ENCODE measurements around the gene NECTIN4. TPM values are rescaled to one million over a fixed set of nuclear protein-coding genes. Genes with fewer than 3 reads are reported as not detected.

NECTIN4 gene
- total RNA-seq, result 81.0 and 91.3 TPM in 2 replicates

DNA sequence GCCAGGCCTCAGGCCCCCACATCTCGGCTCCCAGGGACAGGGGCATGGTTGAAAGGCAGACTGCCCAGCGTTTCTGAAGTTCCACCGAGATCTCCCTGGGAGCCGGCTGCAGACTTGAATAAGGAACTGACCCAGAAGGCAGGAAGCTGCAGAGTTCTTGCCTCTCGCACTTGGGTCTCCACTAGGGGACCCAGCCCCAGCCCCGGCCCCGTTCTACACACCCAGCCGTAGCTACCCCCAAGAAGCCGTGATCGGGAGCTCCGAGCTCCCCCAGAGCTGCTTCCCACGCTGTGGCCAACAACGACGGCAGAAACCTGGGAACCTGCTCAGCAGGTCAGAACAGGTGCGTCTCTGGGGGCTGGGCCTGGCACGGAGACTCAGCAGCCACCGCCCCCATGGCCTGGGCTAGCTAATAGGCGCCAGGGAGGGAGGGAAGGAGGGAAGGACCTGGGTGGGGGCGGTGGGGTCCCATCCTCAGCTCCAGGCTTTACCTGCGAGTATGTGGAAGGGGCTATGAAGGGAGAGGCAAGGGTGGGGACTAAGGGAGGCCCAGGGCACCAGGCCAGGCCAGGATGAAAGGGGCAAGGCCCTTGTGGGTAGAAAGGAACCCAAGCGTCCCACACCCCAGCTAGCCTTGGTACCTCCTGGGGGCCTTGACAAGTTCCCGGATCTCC is at the start of gene NECTIN4:
NECTIN4 (minus strand) TSS at position 308 of the 674 bp plus-strand sequence; CDS start at position 46, 262 bp downstream.

DNA sequence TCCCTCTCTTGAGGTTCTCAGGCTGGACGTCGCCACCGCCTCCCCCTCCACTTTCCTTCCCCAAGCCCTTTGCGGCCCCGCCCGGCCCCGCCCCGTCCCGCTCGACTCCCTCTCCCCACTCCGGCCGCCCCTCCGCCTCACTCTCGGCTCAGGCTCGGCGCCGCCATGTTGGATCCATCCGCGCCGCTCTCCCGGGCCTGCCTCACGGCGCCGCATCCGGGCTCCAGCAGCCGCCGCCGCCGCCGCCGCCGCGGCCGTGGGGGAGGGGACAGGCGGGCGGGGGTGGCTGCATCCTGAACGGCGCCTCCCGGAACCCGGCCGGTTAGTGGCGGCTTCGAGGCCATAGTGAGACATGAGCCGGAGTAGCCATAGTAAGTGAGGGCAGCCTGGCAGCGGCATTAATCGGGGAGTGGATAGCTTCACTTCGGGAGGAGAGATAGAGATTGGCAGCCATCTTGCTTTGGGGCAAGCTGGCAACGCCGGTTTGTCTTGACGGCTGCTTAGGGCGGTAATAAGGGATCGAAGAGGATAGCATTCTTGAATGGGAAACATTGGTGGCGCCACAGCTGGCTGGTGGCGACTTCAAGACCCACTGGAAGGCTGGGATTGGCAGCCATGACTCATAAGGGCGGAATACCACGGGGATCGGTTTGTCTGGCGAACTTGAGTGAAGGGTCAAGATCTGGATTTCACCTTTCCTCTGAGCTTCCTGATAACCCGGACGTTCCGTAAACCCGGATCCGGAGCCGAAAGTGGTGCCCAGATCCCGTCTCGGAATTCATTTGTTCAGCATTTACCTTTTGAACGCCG is 43.3 kb upstream of the NECTIN4 start, which contains the start of gene DEDD:
DEDD (minus strand) TSS at position 258 of the 810 bp plus-strand sequence. CDS start 8,205 bp downstream, outside the sequence.

DNA sequence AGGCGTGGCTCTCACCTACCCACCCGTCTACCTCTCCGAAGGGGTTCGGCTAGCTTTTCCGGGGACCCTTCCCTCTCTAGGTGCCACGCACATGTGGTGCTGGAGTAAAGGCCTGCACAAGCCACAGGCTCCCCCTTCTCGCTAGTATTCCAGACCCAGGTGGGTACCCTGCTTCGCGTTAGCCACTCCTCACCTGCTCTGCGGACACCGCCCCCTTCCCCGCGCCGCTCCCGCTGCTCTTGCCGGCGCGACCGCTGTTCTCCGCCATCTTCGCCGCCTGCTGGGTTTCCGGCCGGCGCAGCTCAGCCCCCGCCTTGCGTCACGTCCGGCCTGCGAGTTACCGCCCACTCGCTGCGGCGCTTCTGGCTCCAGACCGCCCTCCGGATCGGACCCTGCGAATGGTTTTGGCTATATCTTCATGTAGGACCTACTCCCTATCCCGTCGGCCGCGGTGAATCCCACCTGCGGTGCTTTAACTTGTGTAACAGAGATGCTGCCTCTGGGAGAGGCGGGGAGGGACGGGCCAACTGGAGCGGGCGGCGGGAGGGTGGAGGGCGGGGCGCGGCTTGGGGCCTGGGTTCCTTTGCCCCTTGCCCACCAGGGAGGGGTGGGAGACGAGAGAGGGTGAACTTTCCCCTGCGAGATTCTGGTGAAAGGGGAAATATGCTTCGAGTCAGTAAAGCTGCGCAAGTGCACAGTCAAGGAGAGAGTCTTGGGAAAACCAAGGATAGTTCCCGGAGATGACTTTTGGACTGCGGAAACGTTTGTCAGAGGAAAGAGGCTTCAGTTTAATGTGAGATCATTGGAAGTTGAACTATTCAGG is 28.6 kb upstream of the NECTIN4 start, which contains the start of the genes NIT1 and PFDN2:
NIT1 (plus strand) TSS at position 347 of the 823 bp plus-strand sequence; CDS start at position 419, 72 bp downstream.
PFDN2 (minus strand) TSS at position 279 of the 823 bp plus-strand sequence; CDS start at position 268, 11 bp downstream.

DNA sequence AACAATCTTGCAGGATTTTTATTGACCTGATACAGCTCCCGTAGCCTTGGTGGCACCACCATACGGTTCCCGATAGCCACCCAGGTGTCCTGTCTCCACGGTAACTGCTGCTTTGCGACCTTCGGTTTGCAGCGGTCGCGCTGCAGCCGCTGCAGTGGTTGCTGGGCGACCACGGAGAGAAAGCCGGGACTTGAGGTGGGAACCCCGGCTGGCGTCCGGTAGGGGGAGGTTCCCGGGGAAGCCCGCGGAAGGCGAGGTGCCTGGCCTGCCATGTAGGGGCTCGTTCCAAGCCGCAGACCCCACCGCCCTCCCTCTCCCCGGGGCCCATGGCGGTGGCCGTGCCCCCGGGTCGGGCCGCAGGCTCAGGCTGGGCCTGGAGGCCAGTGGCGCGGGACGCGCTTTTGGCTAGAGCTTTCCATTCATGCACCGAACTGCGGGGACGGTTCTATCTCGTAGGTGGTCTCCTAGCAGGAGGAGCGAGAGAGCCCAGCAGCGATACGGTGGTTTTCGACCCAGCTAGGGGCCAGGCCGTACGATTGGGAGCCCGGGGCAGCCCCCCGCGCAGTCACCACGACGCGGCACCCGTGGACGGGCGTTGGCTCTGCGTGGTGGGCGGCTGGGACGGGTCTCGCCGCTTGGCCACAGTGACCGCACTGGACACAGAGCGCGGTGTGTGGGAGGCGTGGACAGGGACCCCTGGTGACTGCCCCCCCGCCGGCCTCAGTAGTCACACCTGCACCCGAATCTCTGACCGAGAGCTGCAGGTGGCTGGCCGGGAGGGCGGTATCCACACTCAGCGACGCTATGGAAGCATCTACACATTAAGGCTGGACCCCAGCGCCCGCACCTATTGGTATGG is 9.1 kb upstream of the NECTIN4 start, which contains the start of gene KLHDC9:
KLHDC9 (plus strand) TSS at position 152 of the 859 bp plus-strand sequence; CDS start at position 327, 175 bp downstream.

DNA sequence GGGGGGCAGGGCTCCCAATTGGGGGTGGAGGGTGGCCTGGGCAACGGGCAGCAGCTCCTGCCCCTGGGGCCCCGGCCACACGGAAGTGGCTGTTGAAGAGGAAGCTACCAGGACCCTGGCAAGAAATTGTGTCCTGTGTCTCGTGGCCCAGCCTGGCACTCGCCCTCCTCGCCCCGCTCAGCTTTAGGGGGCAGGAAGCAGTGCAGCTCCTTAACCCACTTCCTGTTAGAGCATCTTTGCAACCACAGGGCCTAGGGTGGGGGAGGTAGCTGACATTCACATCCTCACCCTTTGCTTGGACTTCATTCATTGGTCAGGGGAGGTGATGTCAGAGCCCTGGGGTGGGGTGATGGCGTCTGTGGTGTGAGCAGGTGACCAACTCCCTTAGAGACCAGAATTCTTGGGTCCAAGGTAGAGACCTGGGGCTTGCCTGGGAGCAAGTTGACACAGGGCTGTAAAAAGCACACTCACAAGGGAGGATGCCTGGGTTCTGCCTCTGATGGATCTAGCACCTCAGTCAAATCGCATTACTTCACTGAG is 19.6 kb downstream of the NECTIN4 start, which contains the start of gene ARHGAP30:
ARHGAP30 (minus strand) TSS at position 161 of the 540 bp plus-strand sequence. CDS start 267 bp downstream, outside the sequence.

DNA sequence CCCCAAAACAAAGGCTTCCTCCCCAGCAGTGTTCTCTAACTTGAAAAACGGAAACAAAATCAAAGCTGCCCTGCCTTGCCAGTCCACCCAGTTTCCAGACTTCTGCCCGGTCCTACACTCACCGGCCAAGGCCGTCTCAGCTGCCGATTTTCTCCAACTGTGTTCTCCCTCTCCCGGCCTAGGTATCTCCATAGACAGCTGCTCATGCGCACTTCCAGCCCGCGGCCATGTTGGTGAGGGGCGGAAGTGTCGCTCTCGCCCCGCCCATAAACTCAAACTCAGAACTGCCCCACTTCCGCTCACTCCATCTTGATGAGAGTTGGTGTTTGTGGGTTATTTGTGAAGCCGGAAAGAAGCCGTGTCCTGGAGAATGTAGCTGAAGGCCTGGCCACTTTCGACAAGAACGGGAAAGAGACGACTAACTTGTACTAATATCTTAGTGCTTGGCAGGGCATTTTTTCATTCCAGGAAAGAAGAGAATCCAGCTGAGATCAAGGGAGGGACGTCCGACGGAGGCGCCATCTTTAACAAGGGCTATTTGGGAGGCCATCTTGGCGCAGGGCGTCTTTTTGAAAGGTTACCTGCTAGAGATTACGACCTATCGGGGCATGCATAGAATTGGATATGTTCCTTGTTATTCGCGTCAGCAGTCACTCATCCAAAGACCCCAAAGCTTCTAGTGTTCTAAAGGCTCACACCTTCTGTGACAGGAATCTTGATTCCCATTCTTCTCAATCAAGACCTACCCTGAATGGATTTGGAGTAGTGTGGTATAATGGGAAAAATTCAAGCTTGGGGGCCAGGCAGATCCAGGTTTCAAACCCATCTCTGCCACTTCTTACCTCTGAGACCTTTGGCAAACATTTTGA is 43.4 kb downstream of the NECTIN4 start, which contains the start of gene USF1:
USF1 (minus strand) TSS at position 242 of the 869 bp plus-strand sequence. CDS start 2,702 bp downstream, outside the sequence.

DNA sequence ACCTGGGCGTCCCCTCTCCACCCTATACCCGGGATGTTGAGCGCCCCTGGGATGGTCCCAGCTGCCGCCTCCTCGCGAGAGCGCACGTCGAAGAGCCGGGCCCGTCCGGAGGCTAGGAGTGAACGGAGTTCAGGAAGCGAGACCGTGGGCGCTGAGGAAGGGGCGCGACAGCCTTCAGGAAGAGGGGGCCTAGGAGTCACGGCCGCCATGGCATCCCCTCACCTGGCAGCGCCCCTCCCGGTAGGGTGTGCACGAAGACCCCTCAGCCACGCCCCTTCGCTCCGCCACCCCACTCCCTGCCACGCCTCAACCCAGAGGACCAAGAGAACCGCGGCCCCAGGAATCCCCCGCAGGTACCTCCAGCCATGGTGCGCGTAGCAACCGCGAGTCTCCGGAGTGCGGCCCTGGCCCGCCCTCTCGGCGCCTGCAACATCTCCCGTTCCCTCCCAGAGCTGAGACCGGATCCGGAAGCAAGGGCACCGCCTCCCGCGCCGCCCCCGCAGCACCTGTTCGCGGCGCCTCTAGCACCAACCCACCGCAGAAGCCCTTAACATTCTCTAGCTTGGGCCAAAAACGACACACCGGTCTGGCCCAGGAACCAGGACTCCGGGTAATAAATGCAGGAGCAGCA is 50.7 kb downstream of the NECTIN4 start, which contains the start of gene TSTD1:
TSTD1 (minus strand) TSS at position 442 of the 631 bp plus-strand sequence; CDS start at position 367, 75 bp downstream.

Other genes starting within 250 kb of the NECTIN4 start
- not detected in 2 replicates for gene CD244, start 226.7 kb downstream of the NECTIN4 start, total RNA-seq
- not detected in 2 replicates for gene ITLN1, start 204.4 kb downstream of the NECTIN4 start, total RNA-seq
- 0.21 TPM in 1 of 2 replicates, not detected in the other for gene ITLN2, start 134.7 kb downstream of the NECTIN4 start, total RNA-seq
- 210 and 292 TPM in 2 replicates for gene F11R, start 68.4 kb downstream of the NECTIN4 start, total RNA-seq
- gene TSTD1, start 50.6 kb downstream of the NECTIN4 start, total RNA-seq, result 38.3 and 78.6 TPM in 2 replicates
- gene USF1, start 43.6 kb downstream of the NECTIN4 start, total RNA-seq, result 47.0 and 60.1 TPM in 2 replicates
- 0.43 and 0.68 TPM in 2 replicates for gene ARHGAP30, start 19.7 kb downstream of the NECTIN4 start, total RNA-seq
- gene KLHDC9, start 8.8 kb upstream of the NECTIN4 start, total RNA-seq, result 1.1 and 1.4 TPM in 2 replicates
- gene PFDN2, start 28.5 kb upstream of the NECTIN4 start, total RNA-seq, result 88.4 and 180 TPM in 2 replicates
- 30.2 and 45.1 TPM in 2 replicates for gene NIT1, start 28.5 kb upstream of the NECTIN4 start, total RNA-seq
- 30.1 and 37.2 TPM in 2 replicates for gene DEDD, start 43.1 kb upstream of the NECTIN4 start, total RNA-seq
- gene UFC1, start 64.4 kb upstream of the NECTIN4 start, total RNA-seq, result 56.7 and 63.3 TPM in 2 replicates
- gene USP21, start 69.9 kb upstream of the NECTIN4 start, total RNA-seq, result 6.8 and 10.6 TPM in 2 replicates
- 7.0 and 11.6 TPM in 2 replicates for gene PPOX, start 76.9 kb upstream of the NECTIN4 start, total RNA-seq
- 16.1 and 30.6 TPM in 2 replicates for gene B4GALT3, start 87.9 kb upstream of the NECTIN4 start, total RNA-seq
- under 0.01 TPM in 2 replicates for gene ADAMTS4, start 109.5 kb upstream of the NECTIN4 start, total RNA-seq
- gene NDUFS2, start 112.8 kb upstream of the NECTIN4 start, total RNA-seq, result 115 and 136 TPM in 2 replicates
- gene FCER1G, start 125.7 kb upstream of the NECTIN4 start, total RNA-seq, result 0.34 TPM in 1 of 2 replicates, not detected in the other
- not detected in 2 replicates for gene APOA2, start 134.1 kb upstream of the NECTIN4 start, total RNA-seq
- 10.9 and 11.7 TPM in 2 replicates for gene TOMM40L, start 136.5 kb upstream of the NECTIN4 start, total RNA-seq
- not detected in 2 replicates for gene NR1I3, start 148.6 kb upstream of the NECTIN4 start, total RNA-seq
- under 0.01 and 6.0 TPM in 2 replicates for gene PCP4L1, start 169.2 kb upstream of the NECTIN4 start, total RNA-seq
- gene MPZ, start 220.4 kb upstream of the NECTIN4 start, total RNA-seq, result under 0.01 and 0.07 TPM in 2 replicates
- 17.7 and 19.8 TPM in 2 replicates for gene SDHC, start 224.8 kb upstream of the NECTIN4 start, total RNA-seq

Data from nasal cavity respiratory epithelium epithelial cell of viscerocranial mucosa (primary cell).